Activated naive CD4-positive, alpha-beta T cell treated with anti-CD3 and anti-CD28 coated beads, Interleukin-2, amount 50 U/mL, for 24 hours (primary cell): Measurements from ENCODE around the gene NGF.

Experiments used
- H3K27ac Mint-ChIP-seq: one replicate; pipeline ENCODE4 v1.8.0; 2021; ENCODE audit warnings: mild to moderate bottlenecking, mixed read lengths
- H3K27me3 Mint-ChIP-seq: one replicate; pipeline ENCODE4 v1.8.0; 2021; ENCODE audit warnings: mixed read lengths
- H3K36me3 Mint-ChIP-seq: one replicate; pipeline ENCODE4 v1.8.0; 2021; ENCODE audit warnings: mixed read lengths
- H3K4me1 Mint-ChIP-seq: one replicate; pipeline ENCODE4 v1.8.0; 2021; ENCODE audit warnings: mixed read lengths
- H3K4me3 Mint-ChIP-seq: one replicate; pipeline ENCODE4 v1.8.0; 2021; ENCODE audit warnings: mild to moderate bottlenecking, mixed read lengths
- H3K9me3 Mint-ChIP-seq: one replicate; pipeline ENCODE4 v1.8.0; 2021; ENCODE audit warnings: mixed read lengths

Gene NGF

DNA sequence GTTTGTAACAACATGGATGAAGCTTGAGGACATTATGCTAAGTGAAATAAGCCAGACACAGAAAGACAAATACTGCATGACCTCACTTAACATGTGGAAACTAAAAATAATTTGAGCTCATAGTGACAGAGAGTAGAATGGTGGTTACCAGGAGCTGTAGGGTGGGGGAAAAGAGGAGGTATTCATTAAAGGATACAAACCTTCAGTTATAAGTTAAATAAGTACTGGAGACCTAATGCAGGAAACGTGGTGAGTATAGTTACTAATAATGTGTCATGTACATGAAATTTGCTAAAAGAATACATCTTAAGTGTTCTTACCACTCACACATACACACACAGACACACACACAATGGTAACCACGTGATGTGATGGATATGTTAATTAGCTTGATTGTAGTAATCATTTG lies 86.7 kb downstream of the NGF start:
- peaks cover 6% of the 10 kb centered on the region for H3K27me3 Mint-ChIP-seq
- no peaks in the 10 kb centered on the region for H3K4me1 Mint-ChIP-seq
- no peak overlapping the region for H3K27ac Mint-ChIP-seq
- H3K36me3 Mint-ChIP-seq, result peaks cover 2% of the 10 kb centered on the region
- H3K9me3 Mint-ChIP-seq, result peaks cover 10% of the 10 kb centered on the region
- no peak overlapping the region for H3K4me3 Mint-ChIP-seq

DNA sequence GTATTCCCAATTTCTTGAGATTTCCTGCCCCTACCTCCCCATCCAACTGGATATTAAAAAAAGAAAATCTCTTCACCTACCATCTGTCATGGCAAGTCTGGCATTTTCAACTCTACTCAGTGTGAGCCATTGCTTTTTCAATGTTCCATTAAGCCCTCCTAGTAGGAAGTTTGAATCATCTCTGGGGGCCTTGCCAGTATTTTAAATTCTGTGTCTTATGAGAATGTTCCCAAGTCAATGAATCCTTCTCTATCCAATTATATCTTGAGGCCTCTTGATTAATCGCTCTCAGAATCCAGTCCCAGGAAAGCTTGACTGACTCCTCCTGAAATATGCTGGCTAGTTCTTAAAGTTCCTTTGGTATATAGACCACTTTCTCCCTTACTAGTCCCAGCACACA lies 91.5 kb downstream of the NGF start:
- Mint-ChIP-seq H3K27me3 (peaks cover 13% of the 10 kb centered on the region), H3K4me3 (no peak overlapping the region), H3K9me3 (peaks cover 20% of the 10 kb centered on the region), H3K36me3 (peaks cover 2% of the 10 kb centered on the region), H3K27ac (no peak overlapping the region), H3K4me1 (no peaks in the 10 kb centered on the region)

GRCh38 chr1:115245227-115245626 lies 92.8 kb downstream of the NGF start:
- Mint-ChIP-seq H3K9me3 (peaks cover 20% of the 10 kb centered on the region), H3K27ac (no peak overlapping the region)

DNA sequence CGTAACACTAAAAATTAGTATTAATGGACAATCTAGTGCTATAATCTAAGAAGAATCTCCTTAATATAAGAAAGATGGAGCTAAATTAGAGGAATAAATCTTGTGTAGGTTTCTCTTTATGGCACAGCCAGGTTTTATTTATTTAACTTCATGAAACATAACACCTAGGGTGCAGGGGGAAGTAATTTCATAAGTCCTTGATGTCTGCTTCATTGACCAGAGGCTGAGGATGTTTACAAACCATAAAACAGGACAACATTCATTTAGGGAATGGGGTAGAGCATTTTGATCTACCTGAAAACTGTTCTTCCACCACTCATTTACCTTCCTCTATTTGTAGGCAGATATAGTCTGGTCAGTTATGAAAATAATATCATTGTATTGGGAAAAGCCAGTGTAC lies 95.5 kb downstream of the NGF start:
- Mint-ChIP-seq H3K27me3 (peaks cover 16% of the 10 kb centered on the region), H3K36me3 (no peaks in the 10 kb centered on the region), H3K27ac (no peak overlapping the region), H3K4me1 (no peaks in the 10 kb centered on the region), H3K4me3 (no peak overlapping the region), H3K9me3 (peaks cover 10% of the 10 kb centered on the region)

More at GRCh38 chr1:115245227-115245626, 92.8 kb downstream of the NGF start:
- peaks cover 2% of the 10 kb centered on the region for H3K36me3 Mint-ChIP-seq
- no peak overlapping the region for H3K4me3 Mint-ChIP-seq
- no peaks in the 10 kb centered on the region for H3K4me1 Mint-ChIP-seq
- H3K27me3 Mint-ChIP-seq, result peaks cover 21% of the 10 kb centered on the region

DNA sequence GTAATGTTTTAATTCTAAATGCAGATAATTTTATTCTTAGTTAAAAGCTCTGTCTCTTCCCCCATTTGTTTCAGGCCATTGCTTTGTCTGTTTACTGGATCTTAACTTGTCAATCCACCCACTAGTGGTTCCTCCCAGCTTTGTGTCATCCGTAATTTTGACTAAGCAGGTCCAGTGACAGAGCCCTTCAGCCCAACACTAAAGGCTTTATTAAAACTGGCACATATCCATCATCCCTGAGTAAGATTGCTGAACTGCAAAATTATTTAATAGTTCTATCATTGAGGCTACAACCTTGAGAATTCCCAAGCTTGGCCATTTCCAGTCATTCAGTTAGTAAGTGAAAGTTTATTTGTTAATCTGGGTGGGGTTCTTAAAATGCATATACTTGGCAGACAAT lies 96.7 kb downstream of the NGF start:
- Mint-ChIP-seq H3K36me3 (no peaks in the 10 kb centered on the region), H3K27ac (no peak overlapping the region), H3K4me3 (no peak overlapping the region), H3K4me1 (no peaks in the 10 kb centered on the region), H3K27me3 (peaks cover 16% of the 10 kb centered on the region), H3K9me3 (peaks cover 10% of the 10 kb centered on the region)

GRCh38 chr1:115240297-115240696 lies 97.8 kb downstream of the NGF start:
- Mint-ChIP-seq H3K9me3 (peaks cover 10% of the 10 kb centered on the region), H3K27ac (no peak overlapping the region), H3K4me3 (no peak overlapping the region), H3K27me3 (peaks cover 18% of the 10 kb centered on the region), H3K4me1 (no peaks in the 10 kb centered on the region), H3K36me3 (no peaks in the 10 kb centered on the region)

GRCh38 chr1:115239426-115239825 lies 98.6 kb downstream of the NGF start:
- H3K36me3 Mint-ChIP-seq, result no peaks in the 10 kb centered on the region

DNA sequence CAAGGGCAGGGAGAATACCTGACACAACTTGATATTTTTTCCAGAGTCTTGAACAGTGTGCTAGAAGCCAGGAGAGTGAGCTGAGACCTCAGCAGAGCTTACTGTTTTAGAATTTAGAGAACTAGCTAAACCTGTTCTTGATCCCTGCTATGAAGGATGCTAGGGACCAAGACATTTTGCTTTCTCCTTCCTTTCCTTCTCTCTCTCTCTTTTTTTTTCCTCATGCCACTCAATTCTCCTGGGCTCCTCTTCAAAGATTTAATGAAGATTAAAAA lies 99.0 kb downstream of the NGF start:
- no peak overlapping the region for H3K27ac Mint-ChIP-seq
- H3K9me3 Mint-ChIP-seq, result peaks cover under 1% of the 10 kb centered on the region
- no peak overlapping the region for H3K4me3 Mint-ChIP-seq
- H3K36me3 Mint-ChIP-seq, result no peaks in the 10 kb centered on the region
- H3K4me1 Mint-ChIP-seq, result no peaks in the 10 kb centered on the region
- H3K27me3 Mint-ChIP-seq, result peaks cover 17% of the 10 kb centered on the region

More at GRCh38 chr1:115239426-115239825, 98.6 kb downstream of the NGF start:
- Mint-ChIP-seq H3K4me3 (no peak overlapping the region), H3K4me1 (no peaks in the 10 kb centered on the region), H3K27me3 (peaks cover 18% of the 10 kb centered on the region), H3K9me3 (peaks cover 4% of the 10 kb centered on the region), H3K27ac (no peak overlapping the region)

DNA sequence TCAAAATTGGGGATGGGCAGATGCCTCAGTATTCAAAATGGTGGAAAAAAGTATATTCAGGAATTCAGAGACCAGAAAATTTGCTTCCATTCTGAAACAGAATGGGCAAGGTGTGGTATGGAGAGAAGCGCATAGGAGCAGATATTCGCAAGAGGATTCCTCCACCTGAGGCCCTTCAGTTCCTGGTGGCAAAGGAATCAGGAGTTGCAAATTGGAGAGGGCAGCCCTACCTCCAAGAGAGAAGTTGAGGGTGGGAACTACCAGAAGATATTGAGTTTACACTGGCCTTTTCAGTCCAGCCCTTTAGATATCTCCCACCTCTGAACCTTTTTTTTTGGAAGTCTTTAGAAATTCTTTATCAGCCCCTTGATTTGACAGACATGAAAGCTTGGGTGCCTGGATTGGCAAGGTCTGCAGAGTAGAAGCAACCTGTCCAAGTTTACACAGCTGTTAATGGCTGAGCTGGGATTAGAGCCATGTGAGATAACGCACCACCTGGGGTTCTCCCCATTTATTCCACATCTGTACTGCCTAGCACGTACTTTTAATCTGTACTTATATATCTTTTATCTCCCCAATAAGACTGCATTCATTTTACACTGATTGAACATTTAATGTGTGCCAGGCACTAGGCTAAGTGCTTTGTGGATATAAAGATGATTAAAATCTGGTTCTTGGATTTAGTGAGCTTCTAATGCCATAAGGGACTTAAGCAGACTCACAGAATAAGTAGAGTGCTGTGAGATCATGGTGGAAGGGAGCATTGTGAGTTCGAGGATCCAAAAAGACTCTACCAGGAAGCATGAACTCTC lies 99.5 kb downstream of the NGF start:
- Mint-ChIP-seq H3K4me3 (no peak overlapping the region), H3K27ac (no peak overlapping the region), H3K4me1 (no peaks in the 10 kb centered on the region), H3K9me3 (no peaks in the 10 kb centered on the region), H3K27me3 (peaks cover 17% of the 10 kb centered on the region), H3K36me3 (no peaks in the 10 kb centered on the region)

GRCh38 chr1:115237507-115237906 lies 100.5 kb downstream of the NGF start:
- Mint-ChIP-seq H3K36me3 (no peaks in the 10 kb centered on the region), H3K4me3 (no peak overlapping the region), H3K9me3 (no peaks in the 10 kb centered on the region), H3K27me3 (peaks cover 17% of the 10 kb centered on the region), H3K4me1 (no peaks in the 10 kb centered on the region), H3K27ac (no peak overlapping the region)

GRCh38 chr1:115237023-115237422 lies 101.0 kb downstream of the NGF start:
- H3K9me3 Mint-ChIP-seq, result no peaks in the 10 kb centered on the region

More at GRCh38 chr1:115237023-115237422, 101.0 kb downstream of the NGF start:
- no peaks in the 10 kb centered on the region for H3K4me1 Mint-ChIP-seq
- H3K36me3 Mint-ChIP-seq, result no peaks in the 10 kb centered on the region
- no peak overlapping the region for H3K4me3 Mint-ChIP-seq
- H3K27ac Mint-ChIP-seq, result no peak overlapping the region
- peaks cover 16% of the 10 kb centered on the region for H3K27me3 Mint-ChIP-seq
